Stomach (tissue), 4 donors: ENCODE results near the gene WHRN.

Source experiments
- POLR2A ChIP-seq, 4 donors: fragments of 450-650 bp; IDR thresholded peaks; one replicate each; pipeline ENCODE4 v1.6.1; 2016; ENCODE audit warnings: antibody characterized with exemption in 4 of 4, control low read depth in 2 of 4, mild to moderate bottlenecking in 1 of 4, moderate library complexity in 1 of 4
- POLR2AphosphoS5 ChIP-seq, 3 donors: sonication (generic); formaldehyde crosslinking; IDR thresholded peaks; one replicate each; pipeline ENCODE4 v1.6.1; 2016; ENCODE audit warnings: antibody characterized with exemption in 3 of 3
- TF ChIP-seq, protein P1 (sequence below), 7 experiments: fragments of 450-650 bp in 4 of 7; fragments of 200-600 bp in 3 of 7; sonication (generic) in 3 of 7; IDR thresholded peaks; one replicate each; pipeline ENCODE4 v1.5.1; 2016 to 2019; ENCODE audit warnings: antibody characterized with exemption in 7 of 7, control low read depth in 2 of 7, mild to moderate bottlenecking in 1 of 7

DNA sequence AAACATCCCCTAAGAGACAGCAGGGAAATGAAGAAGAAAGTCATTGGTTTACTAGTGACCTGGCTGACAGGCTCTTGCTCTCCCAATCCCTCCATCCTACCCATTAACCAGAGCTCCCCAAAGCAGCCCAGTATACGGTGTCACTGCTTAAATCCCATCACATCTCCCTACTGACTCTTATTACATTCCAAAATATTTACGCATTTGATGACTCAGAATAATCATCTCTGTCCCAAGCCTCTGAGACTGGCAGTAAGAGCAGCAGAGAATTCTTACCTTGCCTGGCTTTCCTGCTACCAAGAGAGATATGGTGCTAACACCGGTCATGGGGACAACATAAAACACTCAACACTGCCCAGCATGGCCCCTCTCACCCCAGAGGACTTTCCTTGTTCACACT is 20.2 kb upstream of the WHRN start:
- TF ChIP-seq, protein P1, sequence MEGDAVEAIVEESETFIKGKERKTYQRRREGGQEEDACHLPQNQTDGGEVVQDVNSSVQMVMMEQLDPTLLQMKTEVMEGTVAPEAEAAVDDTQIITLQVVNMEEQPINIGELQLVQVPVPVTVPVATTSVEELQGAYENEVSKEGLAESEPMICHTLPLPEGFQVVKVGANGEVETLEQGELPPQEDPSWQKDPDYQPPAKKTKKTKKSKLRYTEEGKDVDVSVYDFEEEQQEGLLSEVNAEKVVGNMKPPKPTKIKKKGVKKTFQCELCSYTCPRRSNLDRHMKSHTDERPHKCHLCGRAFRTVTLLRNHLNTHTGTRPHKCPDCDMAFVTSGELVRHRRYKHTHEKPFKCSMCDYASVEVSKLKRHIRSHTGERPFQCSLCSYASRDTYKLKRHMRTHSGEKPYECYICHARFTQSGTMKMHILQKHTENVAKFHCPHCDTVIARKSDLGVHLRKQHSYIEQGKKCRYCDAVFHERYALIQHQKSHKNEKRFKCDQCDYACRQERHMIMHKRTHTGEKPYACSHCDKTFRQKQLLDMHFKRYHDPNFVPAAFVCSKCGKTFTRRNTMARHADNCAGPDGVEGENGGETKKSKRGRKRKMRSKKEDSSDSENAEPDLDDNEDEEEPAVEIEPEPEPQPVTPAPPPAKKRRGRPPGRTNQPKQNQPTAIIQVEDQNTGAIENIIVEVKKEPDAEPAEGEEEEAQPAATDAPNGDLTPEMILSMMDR (IDR thresholded peaks at IDR 0.05) = no peak
- no peak for TF ChIP-seq POLR2A (IDR thresholded peaks at IDR 0.05)
- TF ChIP-seq POLR2AphosphoS5 (IDR thresholded peaks at IDR 0.05) = no peak
